Renal pelvis (tissue), 4 donors: ENCODE data around the gene VAMP1. TPM values are rescaled to one million over a fixed set of nuclear protein-coding genes. Genes with fewer than 3 reads are reported as not detected.
A peak's percentile ranks its signal among the peaks of the same experiment; 100 is the strongest.

Source experiments
- DNase-seq: peaks from one replicate; pipeline ENCODE4 v3.0.0-alpha.2; 2013
- polyA plus RNA-seq, 3 donors: library from polyadenylated mRNA; unstranded; fragments of 120-200 nt; gene quantifications; one replicate each; pipeline ENCODE4 v1.2.1, GENCODE V29; 2013; ENCODE audit not compliant: insufficient read length in 3 of 3

VAMP1 gene
- polyA plus RNA-seq, 3 donors: 10.7 to 14.8 (median 11.4) TPM

- no peak for DNase-seq
Observed at GRCh38 chr12:6452944-6453630, 17.4 kb downstream of the VAMP1 start.

- peak; percentile 30 for DNase-seq
Observed at GRCh38 chr12:6452245-6452943, 18.1 kb downstream of the VAMP1 start.

DNA sequence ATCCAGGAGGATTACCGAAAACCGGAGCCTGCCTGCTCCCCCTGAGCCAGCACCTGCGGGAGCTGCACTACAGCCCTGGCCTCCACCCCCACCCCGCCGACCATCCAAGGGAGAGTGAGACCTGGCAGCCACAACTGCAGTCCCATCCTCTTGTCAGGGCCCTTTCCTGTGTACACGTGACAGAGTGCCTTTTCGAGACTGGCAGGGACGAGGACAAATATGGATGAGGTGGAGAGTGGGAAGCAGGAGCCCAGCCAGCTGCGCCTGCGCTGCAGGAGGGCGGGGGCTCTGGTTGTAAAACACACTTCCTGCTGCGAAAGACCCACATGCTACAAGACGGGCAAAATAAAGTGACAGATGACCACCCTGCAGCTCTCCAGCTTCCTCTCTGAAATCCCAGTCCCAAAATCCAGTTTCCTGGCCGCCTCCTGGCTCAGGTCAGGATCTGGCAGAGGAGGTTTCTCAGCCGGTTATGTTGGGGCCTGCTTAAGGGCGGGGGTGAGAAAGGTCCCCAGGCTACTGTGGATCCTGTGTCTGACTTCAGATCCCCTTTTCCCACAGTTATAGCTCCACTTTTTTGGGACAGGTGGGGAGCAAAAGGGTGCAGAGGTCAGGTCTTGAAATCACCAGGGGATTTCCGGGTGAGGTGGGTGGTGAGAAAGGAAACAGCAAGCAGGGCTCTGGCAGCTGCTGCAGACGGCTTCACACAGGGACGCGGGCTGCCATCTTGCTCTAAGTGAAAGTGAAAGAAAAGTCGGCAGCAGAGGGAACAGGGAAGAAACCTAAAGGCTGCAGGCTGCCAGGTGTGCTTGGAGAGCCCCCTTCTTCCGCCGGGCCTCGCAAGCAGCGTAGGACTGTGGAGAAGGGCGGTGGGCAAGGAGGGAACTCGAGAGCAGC, 18.9 kb downstream of the VAMP1 start, which contains the start of gene TAPBPL:
Gene TAPBPL, plus strand, starts transcription at position 695 of the 897 bp plus-strand sequence. CDS start 207 bp downstream, outside the sequence.
- peak; percentile 84 for DNase-seq

GRCh38 chr12:6450869-6451347, 19.6 kb downstream of the VAMP1 start:
- peak; percentile 21 for DNase-seq

DNA sequence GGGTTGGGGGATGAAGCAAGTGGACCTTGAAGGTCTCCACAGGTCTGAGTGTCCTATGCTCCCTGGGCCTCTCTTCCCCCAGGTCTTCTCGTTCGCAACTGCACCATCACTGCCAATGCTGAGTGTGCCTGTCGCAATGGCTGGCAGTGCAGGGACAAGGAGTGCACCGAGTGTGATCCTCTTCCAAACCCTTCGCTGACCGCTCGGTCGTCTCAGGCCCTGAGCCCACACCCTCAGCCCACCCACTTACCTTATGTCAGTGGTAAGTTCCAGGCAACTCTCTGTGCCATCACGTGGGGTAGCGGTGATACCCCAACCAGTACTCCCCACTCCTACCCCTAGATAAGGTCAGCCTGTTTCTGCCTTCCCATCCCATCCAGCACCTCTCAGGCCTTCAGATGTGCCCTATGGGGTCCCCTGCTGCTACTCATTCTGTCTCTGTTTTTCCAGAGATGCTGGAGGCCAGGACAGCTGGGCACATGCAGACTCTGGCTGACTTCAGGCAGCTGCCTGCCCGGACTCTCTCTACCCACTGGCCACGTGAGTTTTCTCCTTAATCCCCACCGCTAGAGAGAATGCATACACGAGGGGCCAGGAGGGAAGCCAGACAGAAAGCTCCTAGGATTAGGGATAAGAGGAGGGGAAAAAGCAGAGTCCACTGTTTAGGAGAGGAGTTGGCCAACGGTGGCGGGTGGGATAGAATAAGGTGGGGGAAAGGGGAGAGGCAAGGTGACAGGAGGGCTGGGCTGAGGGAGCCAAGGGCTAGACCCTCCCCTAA, 20.2 kb downstream of the VAMP1 start:
- DNase-seq: no peak

- DNase-seq: no peak
Observed at GRCh38 chr12:6444704-6445688, 25.5 kb downstream of the VAMP1 start, which contains the start of gene CD27. Gene CD27, plus strand, starts transcription at chr12:6444955. Its CDS starts 141 bp downstream, at chr12:6445096.

- DNase-seq: no peak
Observed at GRCh38 chr12:6444031-6444430, 26.4 kb downstream of the VAMP1 start.

GRCh38 chr12:6443361-6443983, 27.0 kb downstream of the VAMP1 start:
- no peak for DNase-seq

- DNase-seq: no peak
Observed at GRCh38 chr12:6442836-6443235, 27.6 kb downstream of the VAMP1 start.

- DNase-seq: no peak
Observed at GRCh38 chr12:6440391-6440790, 30.1 kb downstream of the VAMP1 start.

DNA sequence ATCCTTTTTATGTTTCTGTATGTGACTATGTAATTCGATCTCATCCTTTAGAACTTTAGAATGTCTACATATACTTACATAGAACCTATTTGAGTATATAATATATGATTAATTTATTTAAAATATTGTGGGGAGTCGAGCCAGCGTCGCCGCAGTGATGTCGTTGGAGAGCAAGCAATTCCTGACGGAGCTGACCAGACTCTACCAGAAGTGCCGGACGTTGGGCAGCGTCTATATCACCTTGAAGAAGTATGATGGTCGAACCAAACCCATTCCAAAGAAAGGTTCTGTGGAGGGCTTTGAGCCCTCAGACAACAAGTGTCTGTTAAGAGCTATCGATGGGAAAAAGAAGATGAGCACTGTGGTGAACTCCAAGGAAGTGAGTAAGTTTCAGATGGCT, 32.1 kb downstream of the VAMP1 start:
- no peak for DNase-seq

DNA sequence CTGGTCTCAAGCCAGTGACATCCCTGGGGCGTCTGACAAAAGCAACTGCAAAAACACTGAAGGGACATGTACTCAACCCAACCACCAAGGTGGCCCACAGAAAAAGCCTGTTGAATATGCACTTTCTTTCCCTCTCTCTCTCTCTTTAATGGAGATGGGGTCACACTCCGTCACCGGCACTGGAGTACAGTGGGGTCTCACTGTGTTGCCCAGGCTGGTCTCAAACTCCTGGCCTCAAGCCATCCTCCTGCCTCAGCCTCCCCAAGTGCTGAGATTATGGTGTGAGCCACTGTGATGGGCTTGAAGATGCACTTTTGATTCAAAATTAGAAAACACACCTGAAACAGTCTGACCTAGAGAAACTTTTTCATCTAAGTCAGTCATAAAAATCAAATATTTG, 32.9 kb downstream of the VAMP1 start:
- DNase-seq: no peak

DNA sequence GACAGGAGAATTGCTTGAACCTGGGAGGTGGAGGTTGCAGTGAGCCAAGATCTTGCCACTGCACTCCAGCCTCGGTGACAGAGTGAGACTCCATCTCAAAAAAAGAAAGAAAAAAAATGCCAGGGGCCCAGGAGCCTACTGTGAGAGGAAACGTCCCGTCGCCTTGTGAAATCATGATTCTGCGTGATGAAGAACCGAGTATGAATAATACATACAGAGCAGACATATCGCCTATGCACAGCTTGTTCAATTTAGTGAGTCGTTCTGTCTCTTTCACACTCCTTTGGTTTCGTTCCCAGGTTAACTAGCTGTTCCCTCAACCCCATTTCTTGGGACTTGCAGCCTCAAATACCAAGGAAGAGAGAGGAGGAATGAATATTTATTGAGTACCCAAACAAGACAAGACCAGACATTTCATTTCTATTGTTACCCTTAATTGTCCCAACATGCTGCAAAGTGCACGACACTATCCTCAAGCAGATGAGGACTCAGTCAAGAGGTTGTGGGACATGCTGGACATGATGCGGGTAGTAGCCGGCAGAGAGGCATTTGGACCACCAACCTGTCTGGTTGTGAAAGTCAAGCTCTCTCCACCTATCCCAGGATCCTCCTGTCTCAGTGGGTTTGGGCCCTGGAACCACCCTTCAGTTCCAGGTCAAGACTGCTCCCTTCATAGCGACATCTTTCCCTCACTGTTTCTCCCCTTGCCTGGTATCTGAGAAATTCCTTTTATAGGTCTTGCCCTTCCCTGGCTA, 34.3 kb downstream of the VAMP1 start:
- no peak for DNase-seq

- no peak for DNase-seq
Observed at GRCh38 chr12:6434205-6435140, 36.0 kb downstream of the VAMP1 start.

GRCh38 chr12:6432991-6433390, 37.5 kb downstream of the VAMP1 start:
- DNase-seq: no peak

GRCh38 chr12:6430124-6430989, 40.1 kb downstream of the VAMP1 start:
- peak; percentile 69 for DNase-seq

- DNase-seq: no peak
Observed at GRCh38 chr12:6428326-6428725, 42.2 kb downstream of the VAMP1 start.
